ENCODE measurements around the gene CD22.
"Not testable (repeated sequence)": the region's sequence is repeated elsewhere in the genome, so short reads cannot be mapped to it uniquely, and the experiment has no call there.

Gene CD22

DNA sequence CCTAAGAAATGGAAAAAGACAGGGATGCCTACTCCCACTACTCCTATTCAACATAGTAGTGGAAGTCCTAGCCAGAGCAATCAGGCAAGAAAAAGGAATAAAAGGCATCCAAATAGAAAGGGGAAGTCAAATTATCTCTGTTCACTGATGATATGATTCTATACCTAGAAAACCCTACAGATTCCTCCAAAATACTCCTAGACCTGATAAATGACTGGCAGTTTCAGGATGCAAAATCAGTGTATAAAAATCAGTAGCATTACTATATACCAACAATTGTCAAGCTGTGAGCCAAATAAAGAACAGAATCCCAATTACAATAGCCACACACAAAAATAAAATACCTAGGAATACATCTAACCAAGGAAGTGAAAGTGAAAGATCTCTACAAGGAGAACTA is 40.5 kb downstream of the CD22 start:
- H3K4me3 ChIP-seq (ENCODE audit: low read length), result no peak overlapping the region
- TF ChIP-seq, protein P1, sequence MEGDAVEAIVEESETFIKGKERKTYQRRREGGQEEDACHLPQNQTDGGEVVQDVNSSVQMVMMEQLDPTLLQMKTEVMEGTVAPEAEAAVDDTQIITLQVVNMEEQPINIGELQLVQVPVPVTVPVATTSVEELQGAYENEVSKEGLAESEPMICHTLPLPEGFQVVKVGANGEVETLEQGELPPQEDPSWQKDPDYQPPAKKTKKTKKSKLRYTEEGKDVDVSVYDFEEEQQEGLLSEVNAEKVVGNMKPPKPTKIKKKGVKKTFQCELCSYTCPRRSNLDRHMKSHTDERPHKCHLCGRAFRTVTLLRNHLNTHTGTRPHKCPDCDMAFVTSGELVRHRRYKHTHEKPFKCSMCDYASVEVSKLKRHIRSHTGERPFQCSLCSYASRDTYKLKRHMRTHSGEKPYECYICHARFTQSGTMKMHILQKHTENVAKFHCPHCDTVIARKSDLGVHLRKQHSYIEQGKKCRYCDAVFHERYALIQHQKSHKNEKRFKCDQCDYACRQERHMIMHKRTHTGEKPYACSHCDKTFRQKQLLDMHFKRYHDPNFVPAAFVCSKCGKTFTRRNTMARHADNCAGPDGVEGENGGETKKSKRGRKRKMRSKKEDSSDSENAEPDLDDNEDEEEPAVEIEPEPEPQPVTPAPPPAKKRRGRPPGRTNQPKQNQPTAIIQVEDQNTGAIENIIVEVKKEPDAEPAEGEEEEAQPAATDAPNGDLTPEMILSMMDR (conservative IDR thresholded peaks at IDR 0.05; ENCODE audit: low read length), result no peak
- no peak for DNase-seq (ENCODE audit: low read depth)

DNA sequence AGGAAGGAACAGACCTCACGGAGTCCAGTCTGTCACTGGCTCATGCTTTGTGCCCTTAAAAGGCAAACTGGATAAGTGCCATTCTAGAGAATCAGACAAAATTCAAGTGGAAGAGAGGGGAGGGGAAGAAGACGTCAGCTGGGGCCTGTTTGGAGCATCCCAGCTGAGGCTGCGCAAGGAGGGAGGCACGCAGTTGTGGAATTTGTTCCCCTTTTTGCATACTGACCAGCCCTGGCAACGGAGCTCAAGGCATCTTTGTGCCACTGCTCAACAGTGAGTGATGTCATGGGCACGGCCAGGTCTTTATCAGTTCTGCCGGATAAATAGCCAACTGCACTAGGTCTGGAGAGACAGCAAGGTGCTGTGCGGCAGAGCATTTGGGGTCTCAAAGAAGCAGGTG is 41.7 kb downstream of the CD22 start, which contains the start of gene GPR42:
Gene GPR42 (plus strand): TSS at position 347 of the 400 bp plus-strand sequence. CDS start 292 bp downstream, outside the sequence.
- DNase-seq (ENCODE audit: low read depth), result no peak
- TF ChIP-seq, protein P1 (conservative IDR thresholded peaks at IDR 0.05; ENCODE audit: low read length), result no peak
- H3K4me3 ChIP-seq (ENCODE audit: low read length), result no peak within 1 kb of the TSS

DNA sequence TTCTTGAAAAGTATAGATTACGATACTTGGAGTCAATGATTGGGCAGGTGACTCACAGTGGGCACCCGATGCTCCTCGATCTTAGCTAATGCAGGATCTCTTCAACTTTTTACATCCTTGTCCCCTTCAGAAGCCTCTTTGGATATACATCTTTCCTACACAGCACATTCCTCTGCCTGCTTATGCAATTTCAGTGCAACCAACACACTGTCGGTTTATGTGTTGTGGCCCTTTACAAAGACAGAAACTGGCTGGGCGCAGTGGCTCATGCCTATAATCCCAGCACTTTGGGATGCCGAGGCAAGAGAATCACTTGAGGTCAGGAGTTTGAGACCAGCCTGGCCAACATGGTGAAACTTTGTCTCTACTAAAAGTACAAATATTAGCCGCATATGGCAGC is 44.5 kb downstream of the CD22 start:
- no peak for DNase-seq (ENCODE audit: low read depth)
- TF ChIP-seq, protein P1 (conservative IDR thresholded peaks at IDR 0.05; ENCODE audit: low read length), result no peak
- no peak overlapping the region for H3K4me3 ChIP-seq (ENCODE audit: low read length)

DNA sequence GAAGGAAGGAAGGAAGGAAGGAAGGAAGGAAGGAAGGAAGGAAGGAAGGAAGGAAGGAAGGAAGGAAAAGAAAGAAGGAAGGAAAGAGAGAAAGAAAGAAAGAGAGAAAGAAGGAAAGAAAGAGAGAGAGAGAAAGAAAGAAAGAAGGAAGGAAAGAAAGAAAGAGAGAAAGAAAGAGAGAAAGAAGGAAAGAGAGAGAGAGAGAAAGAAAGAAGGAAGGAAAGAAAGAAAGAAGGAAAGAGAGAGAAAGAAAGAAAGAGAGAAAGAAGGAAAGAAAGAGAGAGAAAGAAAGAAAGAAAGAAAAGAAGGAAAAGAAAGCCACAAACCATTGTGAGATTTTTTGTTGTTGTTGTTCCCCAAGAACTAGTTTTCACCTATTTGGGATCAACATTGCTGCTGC is 45.0 kb downstream of the CD22 start:
- not testable (repeated sequence) for DNase-seq (ENCODE audit: low read depth); H3K4me3 ChIP-seq (ENCODE audit: low read length)

DNA sequence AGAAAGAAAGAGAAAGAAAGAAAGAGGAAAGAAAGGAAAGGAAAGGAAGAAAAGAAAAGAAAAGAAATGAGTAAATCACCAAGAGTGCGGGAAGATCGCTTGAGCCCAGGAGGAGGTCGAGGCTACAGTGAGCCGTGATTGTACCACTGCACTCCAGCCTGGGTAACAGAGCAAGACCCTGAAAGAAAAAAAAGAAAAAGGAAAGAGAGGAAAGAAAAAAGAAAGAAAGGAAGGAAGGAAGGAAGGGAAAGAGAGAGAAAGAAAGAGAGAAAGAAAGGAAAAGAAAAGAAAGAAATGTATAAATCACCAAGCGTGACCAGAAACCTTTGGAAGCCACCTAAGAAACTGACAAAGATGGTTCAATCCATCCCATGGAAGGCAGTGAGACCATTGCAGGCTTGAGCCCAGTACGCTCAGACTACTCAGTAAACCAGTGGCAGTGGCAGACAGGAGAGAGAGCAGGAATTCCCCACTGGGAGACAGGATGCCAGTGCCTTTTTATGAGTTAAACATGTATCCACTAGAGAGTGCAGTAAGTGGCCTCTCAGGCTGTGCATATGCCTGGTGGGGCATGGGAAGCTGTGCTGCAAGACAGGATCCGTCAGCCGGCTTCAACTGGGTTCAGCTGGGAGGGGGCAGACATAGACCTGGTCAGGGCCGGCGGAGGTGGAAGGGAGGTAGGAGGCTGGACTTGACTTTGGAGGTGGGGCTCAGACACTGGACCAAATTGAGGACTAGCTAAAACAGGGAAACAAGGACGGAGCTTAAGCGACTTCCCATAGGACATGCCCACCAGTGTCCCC is 46.7 kb downstream of the CD22 start:
- TF ChIP-seq, protein P1 (conservative IDR thresholded peaks at IDR 0.05; ENCODE audit: low read length), result no peak

DNA sequence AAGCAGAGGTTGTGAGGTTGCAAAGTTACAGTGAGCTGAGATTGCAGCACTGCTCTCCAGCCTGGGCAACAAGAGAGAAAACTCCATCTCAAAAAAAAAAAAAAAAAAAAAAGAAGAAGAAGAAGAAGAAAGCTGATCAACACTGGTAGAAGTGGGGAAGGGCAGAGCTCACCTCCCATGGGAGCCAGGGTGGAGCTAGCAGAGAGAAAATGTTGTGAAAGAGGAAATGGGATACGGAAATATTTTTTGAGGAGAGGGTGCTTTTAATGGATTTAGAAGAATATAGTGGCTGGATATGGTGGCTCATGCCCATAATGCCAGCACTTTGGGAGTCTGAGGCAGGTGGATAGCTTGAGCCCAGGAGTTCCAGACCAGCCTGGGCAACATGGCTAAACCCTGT is 48.7 kb downstream of the CD22 start:
- TF ChIP-seq, protein P1 (conservative IDR thresholded peaks at IDR 0.05; ENCODE audit: low read length), result no peak
- DNase-seq (ENCODE audit: low read depth), result no peak

More for the DNA sequence above, 46.7 kb downstream of the CD22 start:
- H3K4me3 ChIP-seq (ENCODE audit: low read length), result no peak overlapping the region
- no peak for DNase-seq (ENCODE audit: low read depth)

DNA sequence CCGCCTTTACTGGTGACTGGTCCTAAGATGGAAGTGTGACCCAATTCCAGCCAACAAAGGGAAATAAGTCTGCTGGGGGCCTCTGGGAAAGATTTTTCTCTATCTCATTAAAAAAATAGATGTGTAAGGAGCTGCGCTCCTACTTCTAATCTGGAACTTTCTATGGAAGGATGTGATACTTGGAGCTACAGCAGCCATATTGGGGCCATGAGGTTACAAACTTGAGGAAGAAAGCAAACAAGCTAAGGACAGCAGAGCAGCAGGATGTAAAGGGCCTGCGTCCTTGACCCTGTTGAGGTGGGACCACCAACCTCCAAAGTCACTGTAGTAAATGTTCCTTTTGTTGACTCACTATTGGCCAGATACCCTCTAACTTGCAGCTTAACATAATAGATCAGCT is 49.4 kb downstream of the CD22 start:
- DNase-seq (ENCODE audit: low read depth), result no peak
- TF ChIP-seq, protein P1 (conservative IDR thresholded peaks at IDR 0.05; ENCODE audit: low read length), result no peak
- H3K4me3 ChIP-seq (ENCODE audit: low read length), result no peak overlapping the region

More for the DNA sequence above, 48.7 kb downstream of the CD22 start:
- no peak overlapping the region for H3K4me3 ChIP-seq (ENCODE audit: low read length)

DNA sequence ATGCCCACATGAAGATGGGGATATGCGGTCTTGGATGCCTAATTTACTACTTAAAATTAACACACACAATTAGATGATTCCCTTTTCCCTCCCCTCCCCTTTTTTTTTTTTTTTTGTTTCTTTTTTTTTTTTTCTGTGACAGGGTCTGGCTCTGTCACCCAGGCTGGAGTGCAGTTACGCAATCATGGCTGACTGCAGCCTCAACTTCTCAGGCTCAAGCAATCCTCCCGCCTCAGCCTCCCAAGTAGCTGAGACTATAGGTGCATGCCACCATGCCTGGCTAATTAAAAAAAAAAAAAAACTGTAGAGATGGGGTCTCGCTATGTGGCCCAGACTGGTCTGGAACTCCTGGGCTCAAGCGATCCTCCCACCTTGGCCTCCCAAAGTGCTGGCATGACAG is 50.6 kb downstream of the CD22 start:
- DNase-seq (ENCODE audit: low read depth); H3K4me3 ChIP-seq (ENCODE audit: low read length): not testable (repeated sequence)
